H1 (cell line): ENCODE results near the gene FOSL1. TPM values are rescaled to one million over a fixed set of nuclear protein-coding genes. Genes with fewer than 3 reads are reported as not detected.

ENCODE experiments used
- CTCF ChIA-PET: fragments of 300-600 bp; sonication (Branson Sonifier 250); formaldehyde crosslinking; loops from one replicate; lab custom pipeline; 2021; ENCODE audit not compliant: partially characterized antibody; lab: Charles Lee
- POLR2A ChIA-PET: fragments of 300-600 bp; sonication (Branson Sonifier 250); formaldehyde crosslinking; loops from one replicate; lab custom pipeline; 2021; ENCODE audit warnings: inconsistent platforms; ENCODE audit not compliant: partially characterized antibody; lab: Charles Lee
- DNase-seq, 2 experiments: peaks; one replicate each; pipeline versions ENCODE4 v3.0.0 to v3.0.0-alpha.2; 2010 to 2022; ENCODE audit warnings: low spot score in 2 of 2, low read depth in 1 of 2, mixed read lengths in 1 of 2
- FAIRE-seq: peaks from 2 replicates; lab custom pipeline; 2011; peaks lifted over from hg19 to GRCh38; lab: Jason Lieb, UNC
- H2AFZ ChIP-seq: 2 replicates; pipeline ENCODE4 v1.8.1; 2012; ENCODE audit warnings: low read length, inconsistent platforms
- H2AK5ac ChIP-seq: 2 replicates; pipeline ENCODE4 v1.6.1; 2013; ENCODE audit warnings: low read depth, low read length
- H2BK120ac ChIP-seq: replicated peaks from 2 replicates; pipeline ENCODE3; 2013; ENCODE audit warnings: low read depth, low read length, inconsistent platforms
- H2BK12ac ChIP-seq: 2 replicates; pipeline ENCODE4 v1.6.1; 2013; ENCODE audit warnings: low read depth, low read length
- H2BK15ac ChIP-seq: 2 replicates; pipeline ENCODE4 v1.6.1; 2013; ENCODE audit warnings: low read length
- H2BK20ac ChIP-seq: 2 replicates; pipeline ENCODE4 v1.6.1; 2013; ENCODE audit warnings: low read length
- H2BK5ac ChIP-seq: 2 replicates; pipeline ENCODE4 v1.6.1; 2013; ENCODE audit warnings: low read depth, low read length
- H3K14ac ChIP-seq: 2 replicates; pipeline ENCODE4 v1.6.1; 2013; ENCODE audit warnings: inconsistent platforms; ENCODE audit not compliant: insufficient read length
- H3K18ac ChIP-seq: 2 replicates; pipeline ENCODE4 v1.6.1; 2013; ENCODE audit warnings: low read length; ENCODE audit errors: extremely low read depth
- H3K23ac ChIP-seq: 2 replicates; pipeline ENCODE4 v1.6.1; 2013; ENCODE audit warnings: inconsistent platforms; ENCODE audit not compliant: insufficient read length
- H3K23me2 ChIP-seq: 2 replicates; pipeline ENCODE4 v1.6.1; 2013; ENCODE audit warnings: low read depth, low read length
- H3K27ac ChIP-seq: 2 replicates; pipeline ENCODE4 v1.6.1; 2011; ENCODE audit warnings: low read depth, low read length, inconsistent platforms
- H3K27me3 ChIP-seq, 4 experiments: replicated peaks in 1 of 4; 1 replicate in 1 of 4; 2 replicates in 3 of 4; pipeline versions ENCODE4 v1.6.1 to v1.8.1; 2011 to 2013; ENCODE audit warnings: low read length in 3 of 4, mild to moderate bottlenecking in 3 of 4, inconsistent platforms in 2 of 4, mixed read lengths in 2 of 4, moderate library complexity in 1 of 4; ENCODE audit not compliant: control insufficient read depth in 3 of 4, insufficient read depth in 3 of 4; ENCODE audit errors: extremely low read depth in 1 of 4
- H3K36me3 ChIP-seq, 4 experiments: 2 replicates each; pipeline versions ENCODE4 v1.6.1 to v1.8.1; 2011 to 2013; ENCODE audit warnings: mild to moderate bottlenecking in 4 of 4, low read length in 3 of 4, moderate library complexity in 2 of 4, control low read depth in 1 of 4, inconsistent platforms in 1 of 4; ENCODE audit not compliant: insufficient read depth in 4 of 4, control insufficient read depth in 2 of 4
- H3K4ac ChIP-seq: replicated peaks from 2 replicates; pipeline ENCODE3; 2013; ENCODE audit warnings: low read length, low read depth, mixed read lengths, inconsistent platforms; ENCODE audit not compliant: insufficient read length
- H3K4me1 ChIP-seq, 4 experiments: replicated peaks in 1 of 4; 1 replicate in 1 of 4; 2 replicates in 3 of 4; pipeline versions ENCODE4 v1.6.1 to v1.8.1; 2011 to 2013; ENCODE audit warnings: low read length in 3 of 4, inconsistent platforms in 2 of 4, mixed read lengths in 1 of 4; ENCODE audit not compliant: insufficient read depth in 4 of 4, control insufficient read depth in 3 of 4
- H3K4me2 ChIP-seq, 2 experiments: 2 replicates each; pipeline versions ENCODE4 v1.6.1 to v1.8.1; 2011 to 2013; ENCODE audit warnings: low read depth in 2 of 2, low read length in 2 of 2, control low read depth in 1 of 2, inconsistent platforms in 1 of 2, mild to moderate bottlenecking in 1 of 2; ENCODE audit not compliant: insufficient read depth in 1 of 2
- H3K4me3 ChIP-seq, 4 experiments: fragments of 200-600, 300-600 bp in 1 of 4; sonication (generic), shearing (Covaris generic), sonication (Bioruptor Twin) in 1 of 4; 2 replicates each; pipeline versions ENCODE4 v1.5.1 to v1.8.1; 2011 to 2016; ENCODE audit warnings: low read length in 4 of 4, low read depth in 3 of 4, control low read depth in 2 of 4, inconsistent platforms in 2 of 4, mild to moderate bottlenecking in 2 of 4, mixed read lengths in 1 of 4, moderate library complexity in 1 of 4; ENCODE audit not compliant: insufficient read depth in 2 of 4; ENCODE audit errors: extremely low read depth in 1 of 4
- H3K56ac ChIP-seq: replicated peaks from 2 replicates; pipeline ENCODE3; 2013; ENCODE audit warnings: low read depth, mild to moderate bottlenecking, mixed read lengths, low read length, inconsistent platforms; ENCODE audit not compliant: insufficient read length
- H3K79me1 ChIP-seq: 2 replicates; pipeline ENCODE4 v1.6.1; 2013; ENCODE audit warnings: low read depth, low read length, control low read depth
- H3K79me2 ChIP-seq, 2 experiments: 2 replicates each; pipeline versions ENCODE4 v1.6.1 to v1.8.1; 2012 to 2013; ENCODE audit warnings: low read length in 2 of 2, mild to moderate bottlenecking in 2 of 2, inconsistent platforms in 1 of 2; ENCODE audit not compliant: insufficient read depth in 2 of 2, control insufficient read depth in 1 of 2
- H3K9ac ChIP-seq, 4 experiments: replicated peaks in 1 of 4; 1 replicate in 1 of 4; 2 replicates in 3 of 4; pipeline versions ENCODE4 v1.6.1 to v1.8.1; 2011 to 2013; ENCODE audit warnings: low read depth in 3 of 4, low read length in 3 of 4, control low read depth in 2 of 4, mild to moderate bottlenecking in 2 of 4, moderate library complexity in 2 of 4, inconsistent platforms in 1 of 4; ENCODE audit errors: extremely low read depth in 1 of 4
- H3K9me3 ChIP-seq, 2 experiments: 2 replicates each; pipeline versions ENCODE4 v1.6.1 to v1.8.1; 2012 to 2013; ENCODE audit warnings: mild to moderate bottlenecking in 2 of 2, moderate library complexity in 2 of 2, control low read depth in 1 of 2, inconsistent platforms in 1 of 2, low read depth in 1 of 2, low read length in 1 of 2, mixed read lengths in 1 of 2; ENCODE audit not compliant: insufficient read depth in 2 of 2
- H4K20me1 ChIP-seq, 2 experiments: replicated peaks in 1 of 2; 2 replicates each; pipeline versions ENCODE3 to v1.8.1; 2011 to 2013; ENCODE audit warnings: inconsistent platforms in 2 of 2, low read length in 2 of 2, mild to moderate bottlenecking in 1 of 2; ENCODE audit not compliant: insufficient read depth in 2 of 2, control insufficient read depth in 1 of 2
- H4K5ac ChIP-seq: 2 replicates; pipeline ENCODE4 v1.6.1; 2013; ENCODE audit warnings: low read length, low read depth, mixed read lengths, inconsistent platforms; ENCODE audit not compliant: insufficient read length
- H4K8ac ChIP-seq: 2 replicates; pipeline ENCODE4 v1.8.0; 2013; ENCODE audit warnings: mild to moderate bottlenecking, moderate library complexity, low read length, inconsistent platforms; ENCODE audit not compliant: insufficient read depth; ENCODE audit errors: extremely low read depth
- H4K91ac ChIP-seq: replicated peaks from 2 replicates; pipeline ENCODE3; 2013; ENCODE audit warnings: low read length, mixed read lengths, inconsistent platforms; ENCODE audit not compliant: insufficient read length
- ASH2L ChIP-seq: fragments of 200-600, 300-600 bp; sonication (generic); IDR thresholded peaks from one replicate; pipeline ENCODE4 v1.7.1; 2017; ENCODE audit warnings: low read length
- ATF3 ChIP-seq: IDR thresholded peaks from 2 replicates; pipeline ENCODE4 v1.6.1; 2011; ENCODE audit warnings: low read depth, mild to moderate bottlenecking, low read length; ENCODE audit not compliant: insufficient read depth
- CHD2 ChIP-seq: IDR thresholded peaks from 2 replicates; pipeline ENCODE4 v1.6.1; 2012; ENCODE audit warnings: low read length, improper control_type of control experiment
- CTBP2 ChIP-seq: IDR thresholded peaks from 2 replicates; pipeline ENCODE4 v1.7.0; 2011; ENCODE audit warnings: borderline replicate concordance, mild to moderate bottlenecking, moderate library complexity, mixed read lengths, low read length; ENCODE audit not compliant: insufficient read depth, insufficient read length
- JUN ChIP-seq: IDR thresholded peaks from 2 replicates; pipeline ENCODE4 v1.6.1; 2011; ENCODE audit warnings: low read depth, mild to moderate bottlenecking, improper control_type of control experiment, low read length
- KDM5A ChIP-seq: fragments of 200-600 bp; IDR thresholded peaks from 2 replicates; pipeline ENCODE4 v1.7.1; 2012; ENCODE audit warnings: mild to moderate bottlenecking, low read length, inconsistent platforms, mixed read lengths
- POLR2A ChIP-seq, 2 experiments: IDR thresholded peaks; 1 replicate in 1 of 2; 2 replicates in 1 of 2; pipeline ENCODE4 v1.6.1; 2011; ENCODE audit warnings: low read depth in 2 of 2, low read length in 2 of 2, mild to moderate bottlenecking in 2 of 2; ENCODE audit errors: control extremely low read depth in 1 of 2
- RBBP5 ChIP-seq: IDR thresholded peaks from 2 replicates; pipeline ENCODE4 v1.7.1; 2012; ENCODE audit warnings: low read depth, mild to moderate bottlenecking, inconsistent platforms, low read length, moderate library complexity, borderline replicate concordance
- RFX5 ChIP-seq: IDR thresholded peaks from 2 replicates; pipeline ENCODE4 v1.6.1; 2011; ENCODE audit warnings: low read depth, low read length, improper control_type of control experiment, borderline replicate concordance
- SIN3A ChIP-seq, 2 experiments: IDR thresholded peaks in 1 of 2; conservative IDR thresholded peaks in 1 of 2; 2 replicates each; pipeline ENCODE4 v1.6.1; 2011 to 2012; ENCODE audit warnings: low read length in 2 of 2, improper control_type of control experiment in 1 of 2, low read depth in 1 of 2, mild to moderate bottlenecking in 1 of 2
- SIRT6 ChIP-seq: IDR thresholded peaks from one replicate; pipeline ENCODE4 v1.7.1; 2012; ENCODE audit warnings: low read length, inconsistent platforms
- SP4 ChIP-seq: IDR thresholded peaks from 2 replicates; pipeline ENCODE4 v1.6.1; 2012; ENCODE audit warnings: low read length, inconsistent platforms
- YY1 ChIP-seq: IDR thresholded peaks from 2 replicates; pipeline ENCODE4 v1.6.1; 2011; ENCODE audit warnings: low read depth, mild to moderate bottlenecking, low read length
- WGBS, 2 experiments: shearing (Covaris generic) in 1 of 2; methylation state at CpG; one replicate each; pipeline versions ENCODE4 v1.1.6 to v1.1.7; 2013 to 2015; ENCODE audit warnings: low lambda C conversion rate in 2 of 2, mixed read lengths in 2 of 2, inconsistent platforms in 1 of 2, low coverage in 1 of 2, missing lambda C conversion rate in 1 of 2; ENCODE audit not compliant: insufficient replicate concordance in 2 of 2, insufficient coverage in 1 of 2, insufficient read length in 1 of 2; ENCODE audit errors: extremely low coverage in 1 of 2, missing lambda C conversion rate in 1 of 2; 5-methylcytosine and 5-hydroxymethylcytosine counted together
- polyA plus RNA-seq, 7 experiments: library from polyadenylated mRNA; depleted of rRNA in 3 of 7; stranded (reverse) in 5 of 7; unstranded in 2 of 7; fragments of >200 nt in 5 of 7; fragments of 200-250 nt in 2 of 7; gene quantifications; 1 replicate in 5 of 7; 2 replicates in 1 of 7; 4 replicates in 1 of 7; pipeline versions ENCODE4 v1.2.1 to v1.2.3, GENCODE V29; 2011 to 2013; ENCODE audit warnings: missing spikeins in 2 of 7, mixed read lengths in 2 of 7
- total RNA-seq: library from RNA; stranded (reverse); fragmentation: NEBNext Ultra II Directional; extraction: Animal tissue kit (Norgen Biotek cat#: 25700); gene quantifications from 2 replicates; pipeline ENCODE4 v1.2.1, GENCODE V29; 2021

The FOSL1 gene
- total and polyA plus RNA-seq, 2 of the 8 experiments (the other 6 are each of a cell fraction or from before 2014, with no cell fraction given), result 6.3 to 7.2 TPM

GRCh38 chr11:65879617-65880016 is 20.6 kb downstream of the FOSL1 start, which contains the start of gene CTSW:
TSS of gene CTSW (plus strand) at chr11:65879837. CDS start at chr11:65879855, 18 bp downstream.
- FAIRE-seq, result no peak
- CTCF ChIA-PET, result interaction anchor here (0.9 to 19.6 kb wide), 7 partner anchors 8 to 143 kb away, joined by 3 to 283 read pairs (median 15); partner anchors contain the start of genes FIBP and MUS81

More at GRCh38 chr11:65879617-65880016, 20.6 kb downstream of the FOSL1 start, which contains the start of gene CTSW:
- TF ChIP-seq SIRT6 (no peak), CTBP2 (no peak), RBBP5 (no peak), RFX5 (no peak), ASH2L (no peak), SP4 (no peak), KDM5A (no peak), JUN (no peak), POLR2A (IDR thresholded peaks at IDR 0.05; ENCODE audit: control extremely low read depth in 1 of 2, low read depth in 2 of 2, low read length in 2 of 2) (no peak), YY1 (no peak), CHD2 (no peak), ATF3 (no peak), SIN3A (conservative IDR thresholded peaks at IDR 0.05 in 1 of 2, IDR thresholded peaks at IDR 0.05 in 1 of 2; ENCODE audit: low read depth in 1 of 2, low read length in 2 of 2) (no peak)
- H3K79me2 ChIP-seq, result no peaks in the 10 kb centered on the region
- H2AK5ac ChIP-seq, result no peak within 1 kb of the TSS
- H4K5ac ChIP-seq, result no peak within 1 kb of the TSS
- no peaks in the 10 kb centered on the region for H3K23me2 ChIP-seq
- DNase-seq, result no peak
- POLR2A ChIA-PET, result interaction anchor here (0.7 to 39.7 kb wide), 6 partner anchors 21 to 241 kb away, joined by 3 to 1071 read pairs (median 4); partner anchors contain the start of genes C11orf68, CFL1, EFEMP2 and MUS81
- H3K4me2 ChIP-seq, result no peak within 1 kb of the TSS
- H4K91ac ChIP-seq, result no peak within 1 kb of the TSS
- no peak within 1 kb of the TSS for H3K27ac ChIP-seq
- H2BK5ac ChIP-seq, result no peak within 1 kb of the TSS
- H4K20me1 ChIP-seq, result peaks cover 5 to 6% of the 10 kb centered on the region in 2 experiments
- no peak within 1 kb of the TSS for H2BK20ac ChIP-seq
- H2BK120ac ChIP-seq, result no peak within 1 kb of the TSS
- no peaks in the 10 kb centered on the region for H3K79me1 ChIP-seq
- no peak within 1 kb of the TSS for H3K23ac ChIP-seq
- no peak within 1 kb of the TSS for H3K9ac ChIP-seq
- no peak within 1 kb of the TSS for H2AFZ ChIP-seq
- no peak within 1 kb of the TSS for H3K56ac ChIP-seq
- no peak within 1 kb of the TSS for H2BK15ac ChIP-seq
- H3K9me3 ChIP-seq, result no peaks in the 10 kb centered on the region
- no peak within 1 kb of the TSS for H3K4me3 ChIP-seq
- H3K36me3 ChIP-seq, result peaks cover 5 to 16% (median 12%) of the 10 kb centered on the region in 4 experiments; a peak in 7 of 8 replicates
- no peak within 1 kb of the TSS for H2BK12ac ChIP-seq
- H3K27me3 ChIP-seq, result peaks cover 0 to 3% (median 0%) of the 10 kb centered on the region in 4 experiments; a peak in 1 of 7 replicates
- no peak within 1 kb of the TSS for H4K8ac ChIP-seq
- H3K14ac ChIP-seq, result no peak within 1 kb of the TSS
- H3K4me1 ChIP-seq, result peaks cover 0 to 2% (median 0%) of the 10 kb centered on the region in 4 experiments; a peak in 1 of 7 replicates
- no peak within 1 kb of the TSS for H3K4ac ChIP-seq
- 91% methylated on average over 7 of the region's 7 CpGs; no CpG with 5 or more reads in 1 of the 2 experiments for WGBS, 2 experiments
- H3K18ac ChIP-seq, result no peak within 1 kb of the TSS
